Activated CD8-positive, alpha-beta T cell treated with anti-CD3 and anti-CD28 coated beads, Interleukin-2, amount 10 ng/mL, durations not matched to agents 7 days and 5 days (primary cell): ENCODE results near the gene SALL1. TPM values are rescaled to one million over a fixed set of nuclear protein-coding genes. Genes with fewer than 3 reads are reported as not detected.

ENCODE experiments used
- ATAC-seq: fragments of 150-1000 bp; cut with Tn5 transposase; one replicate; pipeline ENCODE4 v1.10.0; 2021; ENCODE audit warnings: moderate library complexity
- CTCF ChIA-PET: fragments of 350-600 bp; sonication (Branson Sonifier 250); formaldehyde crosslinking; loops from one replicate; lab custom pipeline; 2021; ENCODE audit warnings: antibody characterized with exemption; lab: Charles Lee
- POLR2A ChIA-PET: fragments of 350-600 bp; sonication (Branson Sonifier 250); formaldehyde crosslinking; loops from one replicate; lab custom pipeline; 2021; ENCODE audit warnings: antibody characterized with exemption; lab: Charles Lee
- DNase-seq: peaks from one replicate; pipeline ENCODE4 v3.0.0-alpha.2; 2020
- H3K27ac Mint-ChIP-seq: one replicate; pipeline ENCODE4 v1.8.0; 2021; ENCODE audit warnings: mild to moderate bottlenecking, mixed read lengths
- H3K27me3 Mint-ChIP-seq: one replicate; pipeline ENCODE4 v1.8.0; 2021; ENCODE audit warnings: low read depth, mixed read lengths
- H3K36me3 Mint-ChIP-seq: one replicate; pipeline ENCODE4 v1.8.0; 2021; ENCODE audit warnings: low read depth, mixed read lengths
- H3K4me1 Mint-ChIP-seq: one replicate; pipeline ENCODE4 v1.8.0; 2021; ENCODE audit warnings: low read depth, mixed read lengths
- H3K4me3 Mint-ChIP-seq: one replicate; pipeline ENCODE4 v1.8.0; 2021; ENCODE audit warnings: mild to moderate bottlenecking, mixed read lengths
- H3K9me3 Mint-ChIP-seq: one replicate; pipeline ENCODE4 v1.8.0; 2022; ENCODE audit warnings: mixed read lengths; ENCODE audit not compliant: insufficient read depth
- total RNA-seq, 2 experiments: library from RNA; stranded (reverse); gene quantifications; one replicate each; pipeline ENCODE4 v1.2.3, GENCODE V29; 2021

The SALL1 gene
- total RNA-seq, 2 experiments from 2014 or later: not detected

DNA sequence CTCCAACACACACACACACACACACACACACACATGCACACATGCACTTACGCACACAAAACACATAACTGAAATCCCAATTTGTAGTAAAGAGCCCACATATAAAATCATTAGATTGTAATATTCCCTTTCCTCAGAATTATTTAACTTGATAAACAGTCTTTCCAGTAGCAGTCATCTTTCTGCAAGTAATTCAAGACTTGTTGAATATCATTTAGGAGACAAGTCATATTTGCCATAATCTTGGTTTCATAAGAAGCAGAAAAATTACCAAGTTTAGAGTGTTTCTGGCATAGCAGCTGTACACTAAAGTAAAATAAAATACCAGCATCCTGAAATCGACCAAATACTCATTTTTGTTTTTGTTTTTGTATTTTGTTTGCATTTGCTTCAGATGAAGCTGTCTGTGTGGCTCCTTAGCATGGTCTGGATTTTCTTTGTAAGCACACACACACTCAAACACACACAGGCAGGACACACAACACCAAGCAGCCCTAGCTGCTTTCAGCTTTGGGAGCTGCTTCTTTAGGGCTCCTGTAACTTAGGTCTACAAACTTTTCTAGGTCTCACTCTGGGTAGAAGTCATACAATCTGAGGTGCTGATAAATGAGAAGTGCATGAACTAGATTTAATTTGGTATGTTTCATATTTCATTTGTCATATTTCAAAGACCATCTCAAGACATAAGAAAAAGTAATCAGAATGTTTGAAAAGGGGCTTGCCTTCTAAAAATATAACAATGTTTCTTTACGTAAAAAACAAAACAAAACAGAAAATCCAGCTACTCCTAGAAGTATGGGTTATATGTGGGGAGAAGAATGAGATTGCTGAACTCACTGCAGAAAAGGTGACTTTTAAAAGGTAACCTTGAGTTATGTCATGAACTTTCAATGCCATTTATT is 3.0 kb downstream of the SALL1 start:
- CTCF ChIA-PET: no interaction called here

DNA sequence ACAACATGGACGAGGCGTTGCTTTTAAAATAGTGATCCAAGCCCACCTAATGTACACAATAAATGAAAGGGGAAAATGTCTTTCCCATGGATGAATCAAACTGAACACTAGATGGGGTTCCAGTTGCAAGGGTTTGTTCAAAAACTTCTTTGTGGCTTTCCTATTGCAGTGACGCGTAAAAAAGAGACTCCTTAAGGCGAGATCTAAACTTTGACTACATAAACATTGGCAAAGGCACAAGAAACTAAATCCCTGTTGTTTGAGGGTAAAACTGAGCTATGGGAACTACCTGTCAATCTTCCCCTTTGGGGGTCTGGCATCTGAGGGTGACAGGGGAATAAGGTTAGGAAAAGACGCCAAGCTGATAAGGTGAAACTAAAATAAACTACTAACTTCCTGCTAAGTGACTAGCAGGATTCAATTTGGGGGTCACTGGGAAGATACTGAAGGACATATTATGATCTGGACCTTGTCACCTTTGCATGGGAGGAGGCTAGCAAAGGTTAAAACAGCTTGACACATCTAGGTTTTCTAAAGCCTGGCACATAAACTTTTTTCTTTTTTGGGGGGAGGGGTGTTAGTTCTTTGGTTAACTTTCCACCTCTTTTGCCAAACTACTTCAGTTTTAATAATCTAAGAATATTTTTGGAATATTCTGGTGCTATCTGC is 4.7 kb downstream of the SALL1 start:
- Mint-ChIP-seq H3K9me3 (no peaks in the 10 kb centered on the region), H3K4me1 (no peaks in the 10 kb centered on the region), H3K27me3 (peaks cover 37% of the 10 kb centered on the region), H3K36me3 (no peaks in the 10 kb centered on the region), H3K27ac (no peak overlapping the region), H3K4me3 (no peak overlapping the region)
- POLR2A ChIA-PET: no interaction called here
- CTCF ChIA-PET: no interaction called here
- ATAC-seq (no peak), DNase-seq (no peak)

More for the DNA sequence above, 3.0 kb downstream of the SALL1 start:
- POLR2A ChIA-PET: interaction anchor here (0.7 kb wide), 1 partner anchor 16 kb away, joined by 3 read pairs; no protein-coding TSS in a partner anchor
- no peak overlapping the region for H3K4me3 Mint-ChIP-seq
- H3K36me3 Mint-ChIP-seq: peaks cover 4% of the 10 kb centered on the region
- DNase-seq (no peak), ATAC-seq (no peak)
- no peaks in the 10 kb centered on the region for H3K9me3 Mint-ChIP-seq
- H3K27me3 Mint-ChIP-seq: peaks cover 42% of the 10 kb centered on the region
- H3K27ac Mint-ChIP-seq: no peak overlapping the region
- no peaks in the 10 kb centered on the region for H3K4me1 Mint-ChIP-seq

DNA sequence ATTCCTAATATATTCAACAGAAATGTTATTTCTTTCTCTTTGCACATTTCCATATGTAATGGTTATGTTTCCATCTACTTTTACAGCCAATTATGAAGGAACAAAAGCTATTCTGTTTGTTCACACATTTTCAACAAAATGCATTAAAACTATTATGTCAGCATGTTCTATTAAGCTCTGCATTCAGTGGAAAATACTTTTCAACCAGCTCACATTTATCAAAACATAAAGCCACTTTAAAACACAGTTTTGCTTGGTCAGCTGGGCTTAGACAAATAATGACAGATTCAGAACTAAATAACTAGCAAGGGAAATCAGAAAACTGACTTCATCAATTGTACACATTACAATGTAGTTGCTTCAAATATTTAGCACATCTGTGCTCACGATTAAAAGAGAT is 6.9 kb downstream of the SALL1 start:
- H3K9me3 Mint-ChIP-seq: no peaks in the 10 kb centered on the region
- peaks cover 26% of the 10 kb centered on the region for H3K27me3 Mint-ChIP-seq
- ATAC-seq: no peak
- ChIA-PET CTCF (no interaction called here), POLR2A (no interaction called here)
- H3K4me1 Mint-ChIP-seq: no peaks in the 10 kb centered on the region
- no peak overlapping the region for H3K27ac Mint-ChIP-seq
- no peak for DNase-seq
- H3K36me3 Mint-ChIP-seq: no peaks in the 10 kb centered on the region
- H3K4me3 Mint-ChIP-seq: no peak overlapping the region

DNA sequence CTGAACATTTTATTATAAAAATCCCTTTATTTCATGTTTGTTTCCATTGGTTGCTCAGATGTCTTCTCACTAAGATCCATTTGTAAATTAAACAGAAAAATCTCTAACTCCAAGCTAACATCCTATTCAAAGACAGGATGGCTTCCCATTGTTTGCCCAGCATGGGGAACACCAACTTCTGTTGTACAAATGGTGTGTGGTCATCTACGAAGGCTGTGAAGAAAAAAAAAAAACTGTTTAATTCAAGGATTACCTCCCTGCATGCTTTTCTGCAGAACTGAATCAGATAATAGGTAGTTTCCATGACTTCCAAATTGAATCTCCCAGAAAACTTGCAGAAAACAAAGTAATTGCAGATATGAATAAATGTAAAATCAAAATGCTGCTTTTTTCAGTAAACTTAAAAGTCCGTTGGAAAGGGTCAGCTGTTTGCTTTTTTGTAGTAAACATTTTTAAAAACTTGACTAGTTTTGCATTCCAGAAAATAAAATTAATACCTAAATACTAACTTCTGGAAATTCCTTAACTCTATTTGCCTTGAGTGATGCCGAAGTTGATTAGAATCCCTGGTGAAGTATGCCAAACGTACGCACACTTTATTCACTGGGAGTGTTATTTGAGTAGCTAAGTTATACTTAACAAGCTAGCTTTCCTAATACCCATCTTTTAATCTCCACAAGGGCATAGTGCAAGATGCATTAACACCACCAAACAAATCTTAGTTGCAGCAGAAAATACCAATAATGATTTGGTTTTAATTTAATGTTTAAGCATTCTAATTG is 7.7 kb downstream of the SALL1 start:
- CTCF ChIA-PET: no interaction called here

DNA sequence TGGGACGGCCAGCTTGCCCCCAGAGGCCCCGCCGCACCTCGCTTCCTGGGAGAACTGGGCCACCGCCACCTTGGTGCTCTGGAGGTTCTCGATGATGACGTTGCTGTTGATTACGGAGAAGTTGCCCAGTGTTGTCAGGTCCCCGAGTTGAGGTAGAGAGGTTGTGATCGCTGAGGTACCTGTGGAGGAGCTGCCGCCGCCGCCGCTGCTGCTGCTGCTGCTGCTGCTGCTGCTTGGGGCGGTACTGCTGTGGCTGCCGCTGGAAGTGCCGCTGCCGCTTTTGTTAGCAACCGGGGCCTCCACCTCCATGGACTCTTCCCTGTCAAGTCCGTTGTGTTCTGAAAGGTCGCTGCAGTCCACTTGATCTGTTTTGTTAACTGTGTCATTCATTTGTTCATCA is 9.5 kb downstream of the SALL1 start:
- POLR2A ChIA-PET: no interaction called here
- ATAC-seq (no peak), DNase-seq (no peak)
- Mint-ChIP-seq H3K9me3 (no peaks in the 10 kb centered on the region), H3K27ac (no peak overlapping the region), H3K4me3 (no peak overlapping the region), H3K27me3 (peaks cover 9% of the 10 kb centered on the region), H3K36me3 (no peaks in the 10 kb centered on the region), H3K4me1 (no peaks in the 10 kb centered on the region)
- CTCF ChIA-PET: no interaction called here

More for the DNA sequence above, 7.7 kb downstream of the SALL1 start:
- no peaks in the 10 kb centered on the region for H3K4me1 Mint-ChIP-seq
- no peaks in the 10 kb centered on the region for H3K9me3 Mint-ChIP-seq
- peaks cover 18% of the 10 kb centered on the region for H3K27me3 Mint-ChIP-seq
- no peak overlapping the region for H3K4me3 Mint-ChIP-seq
- no peak overlapping the region for H3K27ac Mint-ChIP-seq
- DNase-seq (no peak), ATAC-seq (no peak)
- no peaks in the 10 kb centered on the region for H3K36me3 Mint-ChIP-seq
- POLR2A ChIA-PET: no interaction called here

DNA sequence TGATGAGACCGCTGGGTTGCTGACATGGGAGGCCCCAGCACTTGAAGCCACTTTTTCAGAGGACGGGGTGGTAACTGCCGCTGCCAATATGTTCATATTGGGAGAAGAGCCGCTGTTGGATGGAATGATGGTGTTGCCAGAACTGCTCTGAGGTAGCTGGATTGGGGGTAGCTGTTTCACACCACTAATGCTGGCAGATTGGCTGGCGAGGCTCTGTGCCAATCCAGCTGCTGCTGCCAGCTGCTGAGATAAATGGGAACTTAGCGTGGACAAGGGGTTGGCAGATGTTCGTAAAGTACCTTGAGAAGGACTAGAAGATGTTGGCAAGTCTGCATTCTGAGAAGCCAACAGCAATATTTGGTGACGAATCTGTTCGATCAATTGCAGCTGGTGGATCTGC is 10.0 kb downstream of the SALL1 start:
- Mint-ChIP-seq H3K27me3 (peaks cover 5% of the 10 kb centered on the region), H3K4me3 (no peak overlapping the region), H3K9me3 (no peaks in the 10 kb centered on the region), H3K4me1 (no peaks in the 10 kb centered on the region), H3K27ac (no peak overlapping the region), H3K36me3 (no peaks in the 10 kb centered on the region)
- CTCF ChIA-PET: no interaction called here
- no peak for DNase-seq
- no peak for ATAC-seq
- POLR2A ChIA-PET: no interaction called here

DNA sequence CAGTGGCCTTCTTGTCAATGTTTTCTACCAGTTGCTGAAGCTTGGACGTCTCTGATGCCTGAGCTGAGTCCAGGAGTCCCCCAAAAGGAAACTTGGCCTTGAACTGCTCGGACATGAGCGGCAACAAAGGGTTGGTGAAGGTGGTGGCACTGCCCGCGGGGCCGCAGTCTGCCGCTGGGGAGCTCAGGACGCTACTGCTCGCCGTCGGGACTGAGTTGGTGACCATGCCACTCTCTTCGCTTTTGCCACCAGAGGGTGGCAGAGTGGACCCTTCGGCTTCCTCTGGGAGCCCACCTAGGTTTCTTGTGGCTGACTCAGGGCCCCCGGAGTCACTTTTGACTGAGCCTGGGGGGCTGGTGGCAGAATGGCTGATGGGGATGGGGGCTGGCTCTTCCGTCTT is 11.0 kb downstream of the SALL1 start:
- Mint-ChIP-seq H3K36me3 (peaks cover under 1% of the 10 kb centered on the region), H3K9me3 (no peaks in the 10 kb centered on the region), H3K27me3 (peaks cover 9% of the 10 kb centered on the region), H3K4me3 (no peak overlapping the region), H3K27ac (no peak overlapping the region), H3K4me1 (no peaks in the 10 kb centered on the region)
- POLR2A ChIA-PET: no interaction called here
- ATAC-seq (no peak), DNase-seq (no peak)
- CTCF ChIA-PET: no interaction called here

DNA sequence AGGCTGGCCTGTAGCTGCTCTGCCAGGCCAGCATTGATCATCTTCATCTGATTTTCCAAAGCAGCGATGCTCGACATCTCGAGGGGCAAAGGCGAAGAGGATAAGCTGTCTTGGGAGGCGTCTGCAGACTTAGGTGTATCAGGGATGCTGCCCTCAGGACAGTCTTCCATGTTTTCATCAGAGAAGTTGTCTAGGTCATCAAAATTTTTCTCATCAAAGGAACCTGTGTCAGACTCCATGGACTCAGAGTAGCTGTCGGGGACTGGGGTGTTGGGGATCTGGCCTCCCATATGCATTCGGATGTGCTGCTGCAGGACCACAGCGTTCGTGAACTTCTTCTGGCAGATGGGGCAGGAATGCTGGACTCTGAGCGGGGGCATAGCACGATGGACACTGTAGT is 11.5 kb downstream of the SALL1 start:
- DNase-seq: no peak
- ATAC-seq: no peak
- Mint-ChIP-seq H3K27me3 (peaks cover 8% of the 10 kb centered on the region), H3K36me3 (peaks cover 2% of the 10 kb centered on the region), H3K4me1 (no peaks in the 10 kb centered on the region), H3K9me3 (no peaks in the 10 kb centered on the region), H3K27ac (no peak overlapping the region), H3K4me3 (no peak overlapping the region)
- POLR2A ChIA-PET: no interaction called here
- CTCF ChIA-PET: no interaction called here

DNA sequence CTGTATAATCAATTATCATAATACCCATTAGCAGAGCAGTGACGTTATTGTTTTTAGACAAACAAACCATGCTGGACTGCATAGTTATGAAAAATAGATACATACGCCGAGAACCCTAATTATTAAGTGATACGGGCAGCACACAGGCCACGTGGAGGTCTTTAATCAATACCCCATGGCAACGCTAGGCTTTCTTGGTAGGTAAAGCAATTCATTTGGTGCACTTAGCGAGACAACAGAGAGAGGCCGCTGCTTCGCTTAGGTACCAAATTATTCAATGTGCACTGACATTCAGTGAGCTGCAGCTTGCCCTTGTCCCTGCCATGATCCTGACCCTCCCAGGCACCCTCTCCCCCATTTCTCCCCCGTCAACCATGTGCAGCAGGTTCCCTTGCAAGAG is 12.9 kb downstream of the SALL1 start:
- Mint-ChIP-seq H3K36me3 (peaks cover 3% of the 10 kb centered on the region), H3K4me3 (no peak overlapping the region)

DNA sequence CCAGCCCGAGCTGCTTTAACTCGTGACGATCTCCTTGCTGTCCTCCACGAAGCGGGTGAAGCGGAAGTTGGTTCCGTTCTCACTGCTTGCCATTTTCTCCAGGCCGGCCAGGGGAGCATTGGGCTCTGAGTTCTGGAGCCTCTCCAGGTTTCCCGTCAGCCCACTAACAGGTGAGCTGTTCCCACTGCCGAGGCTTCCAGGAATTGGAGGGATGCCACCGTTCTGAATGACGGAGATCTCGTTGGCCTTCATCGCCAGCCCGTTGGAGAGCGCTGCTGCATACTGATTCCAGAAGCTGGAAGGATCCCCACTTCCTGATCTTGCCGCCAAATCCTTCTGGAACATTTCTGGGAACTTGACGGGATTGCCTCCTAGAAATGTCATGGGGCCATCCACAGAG is 14.0 kb downstream of the SALL1 start:
- Mint-ChIP-seq H3K4me3 (no peak overlapping the region), H3K27ac (no peak overlapping the region), H3K27me3 (peaks cover 17% of the 10 kb centered on the region), H3K36me3 (peaks cover 3% of the 10 kb centered on the region), H3K9me3 (no peaks in the 10 kb centered on the region), H3K4me1 (no peaks in the 10 kb centered on the region)
- CTCF ChIA-PET: no interaction called here
- no peak for ATAC-seq
- POLR2A ChIA-PET: interaction anchor here (1.1 kb wide), 1 partner anchor 11 kb away, joined by 3 read pairs; no protein-coding TSS in a partner anchor
- DNase-seq: no peak

More for the DNA sequence above, 12.9 kb downstream of the SALL1 start:
- ChIA-PET POLR2A (interaction anchor here (1.1 kb wide), 1 partner anchor 12 kb away, joined by 3 read pairs; no protein-coding TSS in a partner anchor), CTCF (no interaction called here)
- Mint-ChIP-seq H3K27ac (no peak overlapping the region), H3K4me1 (no peaks in the 10 kb centered on the region), H3K27me3 (peaks cover 16% of the 10 kb centered on the region), H3K9me3 (no peaks in the 10 kb centered on the region)
- no peak for DNase-seq
- no peak for ATAC-seq

DNA sequence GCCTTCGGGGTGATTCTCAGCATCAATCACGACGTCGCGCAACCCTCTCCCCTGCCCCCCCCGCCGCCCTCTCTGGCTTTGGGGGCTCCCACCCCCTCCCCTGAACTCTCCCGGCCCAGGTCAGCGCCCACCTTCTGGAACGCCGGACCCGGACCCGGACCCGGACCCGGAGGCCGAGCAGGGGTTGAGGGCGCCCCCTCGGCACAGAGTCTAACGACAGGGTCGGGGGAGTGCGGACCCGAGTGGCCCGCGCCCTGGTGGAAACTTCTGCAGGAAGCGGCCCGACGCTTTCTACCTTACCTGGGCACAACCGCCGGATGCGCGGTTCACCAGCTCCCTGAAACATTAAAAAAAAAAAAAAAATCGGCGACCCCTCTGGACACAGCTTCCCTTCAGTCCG is 16.2 kb downstream of the SALL1 start:
- H3K9me3 Mint-ChIP-seq: no peaks in the 10 kb centered on the region
- ATAC-seq: no peak
- no peak overlapping the region for H3K27ac Mint-ChIP-seq
- ChIA-PET CTCF (no interaction called here), POLR2A (no interaction called here)
- no peak for DNase-seq
- peaks cover 3% of the 10 kb centered on the region for H3K36me3 Mint-ChIP-seq
- H3K4me1 Mint-ChIP-seq: no peaks in the 10 kb centered on the region
- peaks cover 17% of the 10 kb centered on the region for H3K27me3 Mint-ChIP-seq
- no peak overlapping the region for H3K4me3 Mint-ChIP-seq
